ENCODE results near the gene CROCC.
A peak's percentile ranks its signal among the peaks of the same experiment; 100 is the strongest.
"Not testable (repeated sequence)": the region's sequence is repeated elsewhere in the genome, so short reads cannot be mapped to it uniquely, and the experiment has no call there.

CROCC gene

DNA sequence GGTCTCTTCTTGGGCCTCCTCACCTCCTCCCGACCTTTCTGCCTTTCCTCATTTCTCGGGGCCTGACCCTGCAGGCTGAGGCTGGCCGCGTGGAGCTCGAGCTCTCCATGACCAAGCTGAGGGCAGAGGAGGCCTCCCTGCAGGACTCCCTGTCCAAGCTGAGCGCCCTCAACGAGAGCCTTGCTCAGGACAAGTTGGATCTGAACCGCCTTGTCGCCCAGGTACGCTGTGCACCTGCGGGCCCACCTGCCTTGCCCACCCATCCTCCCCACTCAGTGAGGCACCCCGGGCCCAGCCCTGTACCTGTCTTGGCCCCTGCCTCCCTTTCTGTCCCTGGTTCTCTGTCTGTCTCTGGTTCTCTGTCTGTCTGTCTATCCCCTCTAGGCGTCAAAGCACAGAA lies 24.5 kb downstream of the CROCC start:
- DNase-seq: not testable (repeated sequence)

DNA sequence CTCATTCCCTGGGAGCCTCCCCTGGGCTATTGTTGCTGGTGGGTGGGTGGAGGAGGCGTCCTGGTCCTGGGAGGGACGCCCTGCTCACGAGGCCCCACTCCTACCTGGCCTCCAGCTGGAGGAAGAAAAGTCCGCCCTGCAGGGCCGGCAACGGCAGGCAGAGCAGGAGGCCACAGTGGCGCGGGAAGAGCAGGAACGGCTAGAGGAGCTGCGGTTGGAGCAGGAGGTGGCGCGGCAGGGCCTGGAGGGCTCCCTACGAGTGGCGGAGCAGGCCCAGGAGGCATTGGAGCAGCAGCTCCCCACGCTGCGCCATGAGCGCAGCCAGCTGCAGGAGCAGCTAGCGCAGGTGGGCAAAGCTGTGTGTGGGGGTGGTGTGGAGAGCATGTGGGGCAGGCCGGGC lies 24.9 kb downstream of the CROCC start:
- no peak for DNase-seq

DNA sequence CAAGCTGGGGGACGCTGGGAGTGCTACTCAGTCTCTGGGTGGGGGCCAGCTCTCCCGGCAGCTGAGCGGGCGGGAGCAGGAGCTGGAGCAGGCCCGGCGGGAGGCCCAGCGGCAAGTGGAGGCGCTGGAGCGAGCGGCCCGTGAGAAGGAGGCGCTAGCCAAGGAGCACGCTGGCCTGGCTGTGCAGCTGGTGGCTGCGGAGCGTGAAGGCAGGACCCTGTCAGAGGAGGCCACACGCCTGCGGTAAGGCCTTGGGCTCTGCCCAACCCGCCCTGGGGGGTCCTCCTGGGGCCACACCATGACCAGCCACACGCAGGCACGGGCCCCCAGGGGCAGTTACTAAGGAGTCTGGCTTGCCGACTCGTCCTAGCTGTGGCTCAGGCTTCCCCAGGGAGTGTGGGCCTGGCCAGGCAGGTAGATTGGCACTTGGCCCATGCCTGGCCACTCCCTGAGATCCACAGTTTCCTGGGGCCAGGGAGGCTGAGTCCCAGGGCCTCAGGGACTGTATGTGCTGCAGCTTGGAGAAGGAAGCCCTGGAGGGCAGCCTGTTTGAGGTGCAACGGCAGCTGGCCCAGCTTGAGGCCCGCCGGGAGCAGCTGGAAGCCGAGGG lies 26.7 kb downstream of the CROCC start:
- not testable (repeated sequence) for DNase-seq

DNA sequence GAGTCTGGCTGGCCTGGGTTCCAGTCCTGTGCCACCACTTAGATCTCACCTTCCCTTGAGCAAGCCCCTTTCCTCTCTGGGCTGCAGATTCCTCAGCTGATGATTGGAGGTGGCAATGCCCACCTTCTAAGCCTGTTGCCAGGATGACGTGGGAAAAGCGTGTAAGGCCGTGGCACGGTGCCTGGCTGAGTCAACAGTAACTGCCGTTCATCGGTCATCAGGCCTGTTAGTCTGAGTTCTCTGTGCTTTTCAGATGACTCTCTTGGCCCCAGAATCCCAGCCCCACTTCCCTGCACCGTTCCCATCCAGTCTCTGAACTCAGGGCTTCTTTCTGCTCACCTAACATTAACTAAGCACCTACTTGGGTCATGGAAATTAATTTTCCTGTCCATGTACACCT lies 27.3 kb downstream of the CROCC start:
- not testable (repeated sequence) for DNase-seq

- DNase-seq: not testable (repeated sequence)
These were observed 30.6 kb downstream of the CROCC start for GRCh38 chr1:16952376-16952775.

DNA sequence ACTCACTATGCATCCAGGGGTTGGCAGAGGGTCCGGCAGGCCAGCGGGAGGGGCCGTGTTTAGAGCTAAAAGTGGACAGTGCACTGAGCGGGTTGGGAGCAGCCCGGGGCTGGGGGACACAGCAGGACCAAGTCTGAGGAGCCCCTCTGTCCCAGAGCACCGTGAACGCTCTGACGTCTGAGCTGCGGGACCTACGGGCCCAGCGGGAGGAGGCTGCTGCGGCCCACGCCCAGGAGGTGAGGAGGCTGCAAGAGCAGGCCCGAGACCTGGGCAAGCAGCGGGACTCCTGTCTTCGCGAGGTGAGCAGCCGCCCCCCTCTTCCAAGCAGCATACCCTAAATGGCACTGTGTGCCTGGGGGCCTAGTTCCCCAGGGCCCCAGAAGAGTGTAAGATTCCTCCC lies 32.8 kb downstream of the CROCC start:
- no peak for DNase-seq

DNA sequence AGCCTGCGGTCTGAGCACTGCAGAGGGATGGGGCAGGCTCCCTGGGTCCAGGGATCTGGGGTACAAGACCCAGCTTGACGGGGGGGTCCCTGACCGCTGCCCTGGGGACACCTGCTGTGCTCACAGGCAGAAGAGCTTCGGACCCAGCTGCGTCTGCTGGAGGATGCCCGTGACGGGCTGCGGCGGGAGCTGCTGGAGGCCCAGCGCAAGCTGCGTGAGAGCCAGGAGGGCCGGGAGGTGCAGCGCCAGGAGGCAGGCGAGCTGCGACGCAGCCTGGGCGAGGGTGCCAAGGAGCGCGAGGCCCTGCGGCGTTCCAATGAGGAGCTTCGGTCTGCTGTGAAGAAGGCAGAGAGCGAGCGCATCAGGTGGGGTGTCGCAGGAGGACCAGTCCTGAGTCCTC lies 33.5 kb downstream of the CROCC start:
- DNase-seq: no peak

DNA sequence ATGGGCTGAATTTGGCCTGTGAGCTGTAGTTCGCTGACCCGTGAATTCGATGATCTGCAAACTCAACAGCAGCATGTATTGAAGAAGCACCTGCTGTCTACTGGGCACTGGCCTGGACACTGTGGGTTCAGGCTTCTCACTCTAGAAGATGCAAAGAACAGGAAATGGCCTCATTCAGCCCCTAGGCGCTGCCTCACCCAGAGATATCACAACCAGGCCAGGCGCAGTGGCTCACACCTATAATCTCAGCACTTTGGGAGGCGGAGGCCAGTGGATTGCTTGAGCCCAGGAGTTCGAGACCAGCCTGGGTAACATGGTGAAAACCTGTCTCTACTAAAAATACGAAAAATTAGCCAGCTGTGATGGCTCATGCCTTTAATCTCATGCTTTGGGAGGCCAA lies 35.0 kb downstream of the CROCC start:
- no peak for DNase-seq

- DNase-seq: no peak
These were observed 36.0 kb downstream of the CROCC start for GRCh38 chr1:16957731-16958130.

GRCh38 chr1:16958475-16958874 lies 36.7 kb downstream of the CROCC start:
- no peak for DNase-seq

- peak; percentile 92 for DNase-seq
These were observed 39.0 kb downstream of the CROCC start for GRCh38 chr1:16960560-16961296.

DNA sequence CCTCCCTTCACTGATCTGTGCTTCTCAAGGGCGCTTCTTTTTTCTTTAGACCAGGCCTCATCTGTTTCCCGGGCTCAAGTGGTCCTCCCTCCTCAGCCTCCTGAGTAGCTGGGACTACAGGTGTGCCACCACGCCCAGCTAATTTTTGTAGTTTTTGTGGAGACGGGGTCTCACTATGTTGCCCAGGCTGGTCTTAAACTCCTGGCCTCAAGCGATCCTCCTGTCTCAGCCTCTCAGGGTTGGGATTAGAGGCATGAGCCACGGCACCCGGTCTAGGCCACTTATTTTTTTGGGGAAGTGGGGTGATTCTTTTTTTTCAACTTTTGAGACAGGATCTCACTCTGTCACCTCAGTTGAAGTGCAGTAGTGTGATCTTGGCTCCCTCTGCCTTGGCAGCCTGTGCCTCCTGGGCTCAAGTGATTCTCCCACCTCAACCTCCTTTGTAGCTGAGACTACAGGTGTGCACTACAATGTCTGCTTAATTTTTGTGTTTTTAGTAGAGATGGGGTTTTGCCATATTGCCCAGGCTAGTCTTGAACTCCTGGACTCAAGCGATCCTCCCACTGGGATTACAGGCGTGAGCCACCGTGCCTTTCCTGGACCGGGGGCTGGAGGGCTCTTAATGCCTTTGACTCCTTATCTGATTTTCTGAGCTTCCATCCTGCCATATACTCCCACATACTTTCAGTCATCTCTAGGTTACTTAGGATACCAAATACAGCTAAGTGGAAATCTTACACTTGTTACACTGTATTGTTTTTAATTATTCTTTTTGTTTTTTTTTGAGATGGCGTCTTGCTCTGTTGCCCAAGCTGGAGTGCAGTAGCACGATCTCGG lies 39.8 kb downstream of the CROCC start:
- no peak for DNase-seq

DNA sequence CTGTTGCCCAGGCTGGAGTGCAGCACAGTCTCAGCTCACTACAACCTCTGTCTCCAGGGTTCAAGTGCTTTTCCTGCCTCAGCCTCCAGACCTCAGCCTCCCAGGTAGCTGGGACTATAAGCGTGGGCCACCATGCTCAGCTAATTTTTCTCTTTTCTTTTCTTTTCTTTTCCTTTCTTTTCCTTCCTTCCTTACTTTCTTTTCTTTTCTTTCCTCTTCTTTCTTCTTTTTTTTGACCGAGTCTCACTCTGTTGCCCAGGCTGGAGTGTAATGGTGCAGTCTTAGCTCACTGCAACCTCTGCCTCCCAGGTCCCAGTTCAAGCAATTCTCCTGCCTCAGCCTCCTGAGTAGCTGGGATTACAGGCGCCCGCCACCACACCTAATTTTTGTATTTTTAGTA lies 42.4 kb downstream of the CROCC start:
- DNase-seq: not testable (repeated sequence)

- DNase-seq: no peak
These were observed 43.8 kb downstream of the CROCC start for GRCh38 chr1:16965486-16966067.

- no peak for DNase-seq
These were observed 44.6 kb downstream of the CROCC start for GRCh38 chr1:16966282-16966681.

DNA sequence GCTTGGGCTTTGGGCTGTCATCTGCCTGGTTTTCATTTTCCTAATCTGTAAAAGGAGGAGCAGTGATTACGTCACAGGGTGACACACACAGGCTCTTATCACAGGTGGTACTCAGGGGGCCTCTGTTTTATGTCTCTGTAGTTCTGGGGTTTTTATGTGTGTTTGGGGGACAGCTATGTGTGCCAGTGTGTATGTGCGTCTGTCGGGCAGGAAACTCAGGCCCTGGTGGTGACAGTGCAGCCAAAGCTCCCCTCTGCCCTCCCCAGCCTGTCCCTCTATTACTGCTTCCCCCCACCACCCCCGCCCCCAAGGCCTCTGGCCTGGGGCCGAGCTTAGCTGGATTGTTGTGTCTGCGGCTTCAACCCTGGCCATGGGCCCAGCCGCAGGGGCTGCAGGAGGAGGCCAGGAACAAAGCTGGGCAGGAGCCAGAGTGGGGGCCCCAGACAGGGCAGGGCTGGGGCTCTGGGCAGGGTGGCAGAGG lies 45.4 kb downstream of the CROCC start:
- no peak for DNase-seq

- DNase-seq: no peak
These were observed 46.2 kb downstream of the CROCC start for GRCh38 chr1:16967962-16968361.

DNA sequence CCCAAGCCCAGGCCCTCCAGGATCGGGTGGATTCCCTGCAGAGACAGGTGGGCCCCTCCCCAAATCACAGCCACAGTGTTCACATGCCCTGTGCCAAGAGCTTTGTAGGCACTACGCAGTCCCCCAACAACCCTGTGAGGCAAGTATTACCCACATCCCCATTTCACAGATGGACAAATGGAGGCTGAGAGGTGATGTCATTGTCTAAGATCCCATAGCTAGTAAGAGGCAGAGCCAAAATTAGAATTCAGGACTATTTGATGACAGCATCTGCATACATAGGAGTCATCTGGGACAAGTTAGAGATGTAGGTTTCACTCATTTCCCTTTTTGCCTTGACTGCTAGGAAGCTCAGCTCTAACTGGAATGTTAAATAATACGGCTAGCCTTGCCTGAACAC lies 46.6 kb downstream of the CROCC start:
- no peak for DNase-seq

DNA sequence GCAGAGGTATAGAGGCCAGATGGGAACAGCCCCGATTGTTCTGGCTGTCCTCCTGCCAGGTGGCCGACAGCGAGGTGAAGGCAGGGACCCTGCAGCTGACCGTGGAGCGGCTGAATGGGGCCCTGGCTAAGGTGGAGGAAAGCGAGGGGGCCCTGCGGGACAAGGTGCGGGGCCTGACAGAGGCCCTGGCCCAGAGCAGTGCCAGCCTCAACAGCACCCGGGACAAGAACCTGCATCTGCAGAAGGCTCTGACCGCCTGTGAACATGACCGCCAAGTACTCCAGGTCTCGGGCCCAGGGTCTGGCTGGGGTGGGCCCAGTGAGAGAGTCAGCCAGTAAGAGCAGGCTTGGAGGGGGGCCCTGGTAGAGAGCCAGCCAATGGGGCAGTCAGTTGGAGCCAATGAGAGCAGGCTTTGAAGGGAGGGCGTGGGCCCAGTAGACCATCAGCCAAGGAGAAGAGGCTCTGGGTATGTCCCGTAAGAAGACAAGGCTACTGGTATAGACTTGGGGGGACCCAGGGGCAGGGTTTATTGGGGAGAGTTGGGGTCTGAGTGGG lies 47.4 kb downstream of the CROCC start:
- no peak for DNase-seq

DNA sequence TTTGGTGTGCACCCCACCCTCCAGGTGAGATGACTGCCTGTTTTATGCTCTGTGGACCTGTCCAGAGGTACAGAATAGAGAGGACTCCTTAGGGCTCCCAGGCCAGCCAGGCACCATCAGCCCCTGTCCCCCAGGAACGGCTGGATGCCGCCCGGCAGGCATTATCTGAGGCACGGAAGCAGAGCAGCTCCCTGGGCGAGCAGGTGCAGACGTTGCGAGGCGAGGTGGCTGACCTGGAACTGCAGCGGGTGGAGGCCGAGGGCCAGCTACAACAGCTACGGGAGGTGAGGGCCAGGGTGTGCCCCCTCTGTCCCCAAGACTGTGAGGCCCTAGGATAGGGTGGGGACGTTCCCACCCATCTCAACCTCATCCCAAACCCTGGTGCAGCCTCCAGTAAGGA lies 47.9 kb downstream of the CROCC start:
- DNase-seq: no peak

DNA sequence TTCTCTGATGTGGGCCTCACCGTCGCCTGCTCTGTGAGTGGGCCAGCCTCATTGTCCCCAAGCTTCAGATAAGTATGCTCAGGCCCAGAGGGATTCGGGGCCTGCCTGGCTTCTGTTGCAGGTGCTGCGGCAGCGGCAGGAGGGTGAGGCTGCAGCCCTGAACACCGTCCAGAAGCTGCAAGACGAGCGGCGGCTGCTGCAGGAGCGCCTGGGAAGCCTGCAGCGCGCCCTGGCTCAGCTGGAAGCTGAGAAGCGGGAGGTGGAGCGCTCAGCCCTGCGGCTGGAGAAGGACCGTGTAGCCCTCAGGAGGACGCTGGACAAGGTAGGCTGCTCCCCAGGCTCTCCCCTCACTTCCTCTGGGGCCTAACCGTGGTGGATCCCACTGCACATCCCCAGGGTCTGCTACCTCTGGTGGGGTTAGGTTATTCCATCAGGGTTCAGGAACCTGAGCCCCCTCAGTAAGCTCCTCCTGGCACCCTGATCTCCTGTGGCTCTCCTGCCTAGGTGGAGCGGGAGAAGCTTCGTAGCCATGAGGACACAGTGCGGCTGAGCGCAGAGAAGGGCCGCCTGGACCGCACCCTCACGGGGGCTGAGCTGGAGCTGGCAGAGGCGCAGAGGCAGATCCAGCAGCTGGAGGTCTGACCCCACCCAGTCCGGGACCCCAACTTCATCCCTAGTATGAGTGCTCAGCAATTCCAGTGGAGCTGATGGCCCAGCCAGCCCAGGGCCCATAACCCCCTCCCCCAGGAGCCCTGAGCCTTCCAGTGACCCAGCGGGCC lies 48.6 kb downstream of the CROCC start:
- no peak for DNase-seq
